Activated T-cell treated with anti-CD3 and anti-CD28 coated beads, Interleukin-2, amount 50 U/mL, for 4 hours (primary cell): ENCODE results near the gene STAT3. TPM values are rescaled to one million over a fixed set of nuclear protein-coding genes. Genes with fewer than 3 reads are reported as not detected.

Experiments used
- ATAC-seq, 2 donors: fragments of 200-7000 bp; cut with Tn5 transposase; one replicate each; pipeline ENCODE4 v1.10.0; 2021
- DNase-seq: peaks from one replicate; pipeline ENCODE4 v3.0.0-alpha.2; 2020
- H3K27me3 Mint-ChIP-seq: one replicate; pipeline ENCODE4 v1.8.0; 2021; ENCODE audit warnings: low read depth, mixed read lengths
- H3K36me3 Mint-ChIP-seq: one replicate; pipeline ENCODE4 v1.8.0; 2022; ENCODE audit warnings: mixed read lengths; ENCODE audit not compliant: insufficient read depth
- H3K4me1 Mint-ChIP-seq: one replicate; pipeline ENCODE4 v1.8.0; 2021; ENCODE audit warnings: low read depth, mixed read lengths
- H3K4me3 Mint-ChIP-seq: one replicate; pipeline ENCODE4 v1.8.0; 2021; ENCODE audit warnings: mild to moderate bottlenecking, moderate library complexity, mixed read lengths
- H3K9me3 Mint-ChIP-seq: one replicate; pipeline ENCODE4 v1.8.0; 2021; ENCODE audit warnings: mixed read lengths
- total RNA-seq, 3 donors: library from RNA; stranded (reverse); gene quantifications; one replicate each; pipeline ENCODE4 v1.2.1, GENCODE V29; 2021

STAT3 gene
- total RNA-seq, 3 donors from 2014 or later, result 172 to 175 (median 173) TPM

- DNase-seq (peak; percentile 4), ATAC-seq (no peak)
- H3K36me3 Mint-ChIP-seq, result peaks cover 25% of the 10 kb centered on the region
- H3K9me3 Mint-ChIP-seq, result no peaks in the 10 kb centered on the region
- no peaks in the 10 kb centered on the region for H3K27me3 Mint-ChIP-seq
- peak overlapping the region; percentile 89 for H3K4me3 Mint-ChIP-seq
- H3K4me1 Mint-ChIP-seq, result peaks cover 60% of the 10 kb centered on the region
Measured at GRCh38 chr17:42286411-42287221, 101.6 kb downstream of the STAT3 start.

GRCh38 chr17:42285346-42286050 is 102.7 kb downstream of the STAT3 start:
- peaks cover 16% of the 10 kb centered on the region for H3K36me3 Mint-ChIP-seq
- no peaks in the 10 kb centered on the region for H3K27me3 Mint-ChIP-seq
- ATAC-seq (no peak), DNase-seq (no peak)
- H3K4me1 Mint-ChIP-seq, result peaks cover 49% of the 10 kb centered on the region
- no peaks in the 10 kb centered on the region for H3K9me3 Mint-ChIP-seq
- peak overlapping the region; percentile 89 for H3K4me3 Mint-ChIP-seq

- DNase-seq (no peak), ATAC-seq (no peak)
- Mint-ChIP-seq H3K27me3 (no peaks in the 10 kb centered on the region), H3K4me1 (peaks cover 41% of the 10 kb centered on the region), H3K4me3 (no peak overlapping the region), H3K36me3 (peaks cover 9% of the 10 kb centered on the region), H3K9me3 (no peaks in the 10 kb centered on the region)
Measured at GRCh38 chr17:42284566-42284965, 103.7 kb downstream of the STAT3 start.

GRCh38 chr17:42284024-42284369 is 104.2 kb downstream of the STAT3 start:
- H3K4me1 Mint-ChIP-seq, result peaks cover 40% of the 10 kb centered on the region
- DNase-seq (no peak), ATAC-seq (no peak)
- no peak overlapping the region for H3K4me3 Mint-ChIP-seq
- no peaks in the 10 kb centered on the region for H3K27me3 Mint-ChIP-seq
- H3K36me3 Mint-ChIP-seq, result peaks cover 8% of the 10 kb centered on the region
- no peaks in the 10 kb centered on the region for H3K9me3 Mint-ChIP-seq

- ATAC-seq (no peak), DNase-seq (no peak)
- Mint-ChIP-seq H3K27me3 (no peaks in the 10 kb centered on the region), H3K9me3 (no peaks in the 10 kb centered on the region), H3K36me3 (peaks cover 7% of the 10 kb centered on the region), H3K4me3 (no peak overlapping the region), H3K4me1 (peaks cover 39% of the 10 kb centered on the region)
Measured at GRCh38 chr17:42283241-42284023, 104.8 kb downstream of the STAT3 start.

- peaks cover 40% of the 10 kb centered on the region for H3K4me1 Mint-ChIP-seq
- DNase-seq, result no peak
- H3K9me3 Mint-ChIP-seq, result no peaks in the 10 kb centered on the region
- no peaks in the 10 kb centered on the region for H3K27me3 Mint-ChIP-seq
- H3K36me3 Mint-ChIP-seq, result peaks cover 7% of the 10 kb centered on the region
- ATAC-seq, result no peak
- peak overlapping the region; percentile 3 for H3K4me3 Mint-ChIP-seq
Measured at GRCh38 chr17:42282478-42283080, 105.7 kb downstream of the STAT3 start.

- Mint-ChIP-seq H3K4me3 (no peak overlapping the region), H3K27me3 (no peaks in the 10 kb centered on the region)
- no peak for DNase-seq
Measured at GRCh38 chr17:42281571-42282096, 106.6 kb downstream of the STAT3 start.

GRCh38 chr17:42279776-42280630 is 108.2 kb downstream of the STAT3 start:
- H3K36me3 Mint-ChIP-seq, result peaks cover 11% of the 10 kb centered on the region
- H3K4me1 Mint-ChIP-seq, result peaks cover 31% of the 10 kb centered on the region
- H3K27me3 Mint-ChIP-seq, result no peaks in the 10 kb centered on the region
- DNase-seq (no peak), ATAC-seq (no peak)
- no peaks in the 10 kb centered on the region for H3K9me3 Mint-ChIP-seq
- no peak overlapping the region for H3K4me3 Mint-ChIP-seq

More at GRCh38 chr17:42281571-42282096, 106.6 kb downstream of the STAT3 start:
- ATAC-seq, result no peak
- Mint-ChIP-seq H3K4me1 (peaks cover 40% of the 10 kb centered on the region), H3K36me3 (peaks cover 7% of the 10 kb centered on the region), H3K9me3 (no peaks in the 10 kb centered on the region)

- no peak for ATAC-seq
- Mint-ChIP-seq H3K9me3 (no peaks in the 10 kb centered on the region), H3K27me3 (no peaks in the 10 kb centered on the region), H3K4me1 (peaks cover 34% of the 10 kb centered on the region), H3K4me3 (peak overlapping the region; percentile 85), H3K36me3 (peaks cover 7% of the 10 kb centered on the region)
- no peak for DNase-seq
Measured at GRCh38 chr17:42277342-42277712, 110.9 kb downstream of the STAT3 start.

GRCh38 chr17:42276609-42277341 is 111.5 kb downstream of the STAT3 start:
- H3K27me3 Mint-ChIP-seq, result no peaks in the 10 kb centered on the region
- H3K36me3 Mint-ChIP-seq, result peaks cover 7% of the 10 kb centered on the region
- peak overlapping the region; percentile 85 for H3K4me3 Mint-ChIP-seq
- no peaks in the 10 kb centered on the region for H3K9me3 Mint-ChIP-seq
- no peak for ATAC-seq
- no peak for DNase-seq
- peaks cover 40% of the 10 kb centered on the region for H3K4me1 Mint-ChIP-seq

GRCh38 chr17:42276359-42276608 is 112.0 kb downstream of the STAT3 start, which contains the start of gene STAT5B:
STAT5B (minus strand) TSS chr17:42276391; CDS start chr17:42232127, 44,264 bp downstream.
- peak; percentile 61 to 69 for ATAC-seq
- peak within 1 kb of the TSS; percentile 99 for H3K4me3 Mint-ChIP-seq

GRCh38 chr17:42275527-42276358 is 112.5 kb downstream of the STAT3 start:
- H3K36me3 Mint-ChIP-seq, result peaks cover 7% of the 10 kb centered on the region
- peak; percentile 50 to 54 for ATAC-seq

More at GRCh38 chr17:42276359-42276608, 112.0 kb downstream of the STAT3 start, which contains the start of gene STAT5B:
- H3K27me3 Mint-ChIP-seq, result no peaks in the 10 kb centered on the region
- peaks cover 7% of the 10 kb centered on the region for H3K36me3 Mint-ChIP-seq
- H3K4me1 Mint-ChIP-seq, result peaks cover 45% of the 10 kb centered on the region
- peak; percentile 60 for DNase-seq
- no peaks in the 10 kb centered on the region for H3K9me3 Mint-ChIP-seq

More at GRCh38 chr17:42275527-42276358, 112.5 kb downstream of the STAT3 start:
- peak; percentile 52 for DNase-seq
- Mint-ChIP-seq H3K9me3 (no peaks in the 10 kb centered on the region), H3K4me3 (peak overlapping the region; percentile 99), H3K4me1 (peaks cover 50% of the 10 kb centered on the region), H3K27me3 (no peaks in the 10 kb centered on the region)
